ENCODE data around the gene GRHL3.

GRHL3 gene

DNA sequence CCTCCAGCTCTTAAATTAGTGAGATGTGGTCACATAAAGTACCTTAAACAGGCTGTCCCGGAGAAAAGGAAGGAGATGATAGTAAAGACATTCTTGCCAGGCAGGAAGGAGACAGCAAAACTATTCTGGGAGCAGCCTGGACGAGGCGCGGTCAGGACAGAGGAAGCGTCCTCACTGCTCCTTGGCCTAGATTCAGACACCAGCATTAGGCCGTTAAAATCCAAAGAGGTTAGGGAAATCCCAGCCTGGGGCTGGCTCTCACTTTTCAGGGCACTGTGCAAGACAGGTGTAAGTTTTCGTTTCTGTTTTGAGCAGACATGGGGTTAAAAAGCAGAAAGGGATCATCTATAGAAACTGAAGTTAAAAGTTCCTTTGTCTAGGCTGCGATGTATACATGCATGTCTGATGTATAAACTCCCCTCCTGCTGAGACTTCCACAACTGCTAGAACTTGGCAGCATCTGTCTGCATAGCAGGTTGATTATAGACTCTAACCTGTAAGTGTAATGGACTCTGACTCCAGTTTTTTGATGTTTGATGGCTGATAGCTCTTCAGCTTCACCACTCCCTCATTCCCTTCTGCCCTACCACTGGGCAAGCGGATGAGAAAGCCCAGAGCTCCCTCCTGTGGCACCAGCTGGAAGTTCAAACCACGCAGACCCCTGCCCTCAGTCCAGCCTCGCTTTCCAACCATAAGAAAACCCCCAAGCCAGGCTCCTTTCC lies 72.9 kb downstream of the GRHL3 start:
- ChIA-PET POLR2A (interaction anchor here (0.5 to 2.4 kb wide), 5 partner anchors 21 to 194 kb away, joined by 3 to 10 read pairs (median 3); partner anchors contain the start of gene STPG1), CTCF (interaction anchor here (0.5 to 5.5 kb wide), 29 partner anchors 8 to 1469 kb away, joined by 3 to 169 read pairs (median 4); partner anchors contain the start of genes NIPAL3 and STPG1)
- DNase-seq (ENCODE audit: extremely low spot score), result peak; percentile 75
- TF ChIP-seq NFRKB (IDR thresholded peaks at IDR 0.05) (no peak), SUZ12 (IDR thresholded peaks at IDR 0.05) (no peak), L3MBTL2 (conservative IDR thresholded peaks at IDR 0.05) (no peak), CTBP1 (IDR thresholded peaks at IDR 0.05; ENCODE audit: borderline replicate concordance) (no peak), ELF4 (IDR thresholded peaks at IDR 0.05) (no peak), TARDBP (IDR thresholded peaks at IDR 0.05) (no peak), ARNT (IDR thresholded peaks at IDR 0.05) (no peak), SP1 (IDR thresholded peaks at IDR 0.05) (no peak), FOXA1 (IDR thresholded peaks at IDR 0.05) (no peak), ZNF384 (IDR thresholded peaks at IDR 0.05) (no peak), FOXM1 (IDR thresholded peaks at IDR 0.05; ENCODE audit: borderline replicate concordance) (no peak), PKNOX1 (IDR thresholded peaks at IDR 0.05) (no peak), BHLHE40 (IDR thresholded peaks at IDR 0.05; ENCODE audit: borderline replicate concordance) (no peak)

GRCh38 chr1:24392604-24392946 lies 73.4 kb downstream of the GRHL3 start:
- no peak for DNase-seq (ENCODE audit: extremely low spot score)
- TF ChIP-seq FOXK2 (IDR thresholded peaks at IDR 0.05), result no peak
- TF ChIP-seq SP1 (IDR thresholded peaks at IDR 0.05), result no peak
- no peak for TF ChIP-seq LEF1 (IDR thresholded peaks at IDR 0.05; ENCODE audit: borderline replicate concordance)
- no peak for TF ChIP-seq CTBP1 (IDR thresholded peaks at IDR 0.05; ENCODE audit: borderline replicate concordance)
- no peak for TF ChIP-seq HDGF (IDR thresholded peaks at IDR 0.05; ENCODE audit: borderline replicate concordance)
- TF ChIP-seq BHLHE40 (IDR thresholded peaks at IDR 0.05; ENCODE audit: borderline replicate concordance), result no peak
- no peak for TF ChIP-seq ARNT (IDR thresholded peaks at IDR 0.05)
- TF ChIP-seq ZNF384 (IDR thresholded peaks at IDR 0.05), result no peak
- no peak for TF ChIP-seq L3MBTL2 (conservative IDR thresholded peaks at IDR 0.05)
- TF ChIP-seq NFRKB (IDR thresholded peaks at IDR 0.05), result no peak
- TF ChIP-seq FOXM1 (IDR thresholded peaks at IDR 0.05; ENCODE audit: borderline replicate concordance), result no peak
- TF ChIP-seq FOXA1 (IDR thresholded peaks at IDR 0.05), result no peak
- CTCF ChIA-PET, result interaction anchor here (0.5 to 5.5 kb wide), 18 partner anchors 8 to 256 kb away, joined by 3 to 169 read pairs (median 4); partner anchors contain the start of genes NIPAL3 and STPG1
- POLR2A ChIA-PET, result interaction anchor here (0.5 to 2.4 kb wide), 3 partner anchors 98 to 194 kb away, joined by 3 to 10 read pairs (median 5); no protein-coding TSS in a partner anchor

- TF ChIP-seq ELF4 (IDR thresholded peaks at IDR 0.05), result no peak
- TF ChIP-seq FOXM1 (IDR thresholded peaks at IDR 0.05; ENCODE audit: borderline replicate concordance), result no peak
- TF ChIP-seq ARNT (IDR thresholded peaks at IDR 0.05), result no peak
- no peak for TF ChIP-seq SUZ12 (IDR thresholded peaks at IDR 0.05)
- no peak for TF ChIP-seq FOXK2 (IDR thresholded peaks at IDR 0.05)
- no peak for TF ChIP-seq L3MBTL2 (conservative IDR thresholded peaks at IDR 0.05)
- TF ChIP-seq FOXA1 (IDR thresholded peaks at IDR 0.05), result no peak
- TF ChIP-seq HDGF (IDR thresholded peaks at IDR 0.05; ENCODE audit: borderline replicate concordance), result no peak
- no peak for TF ChIP-seq ZNF384 (IDR thresholded peaks at IDR 0.05)
- no peak for TF ChIP-seq LEF1 (IDR thresholded peaks at IDR 0.05; ENCODE audit: borderline replicate concordance)
- TF ChIP-seq CTBP1 (IDR thresholded peaks at IDR 0.05; ENCODE audit: borderline replicate concordance), result no peak
- no peak for TF ChIP-seq TARDBP (IDR thresholded peaks at IDR 0.05)
- TF ChIP-seq PKNOX1 (IDR thresholded peaks at IDR 0.05), result no peak
- no peak for TF ChIP-seq SP1 (IDR thresholded peaks at IDR 0.05)
- no peak for TF ChIP-seq BHLHE40 (IDR thresholded peaks at IDR 0.05; ENCODE audit: borderline replicate concordance)
- no peak for TF ChIP-seq NFRKB (IDR thresholded peaks at IDR 0.05)
- CTCF ChIA-PET, result interaction anchor here (0.6 to 5.5 kb wide), 10 partner anchors 22 to 256 kb away, joined by 3 to 169 read pairs (median 4); partner anchors contain the start of gene NIPAL3
- no peak for DNase-seq (ENCODE audit: extremely low spot score)
- POLR2A ChIA-PET, result interaction anchor here (1.3 to 1.5 kb wide), 2 partner anchors 72 to 191 kb away, joined by 3 to 5 read pairs; no protein-coding TSS in a partner anchor
These were observed 74.0 kb downstream of the GRHL3 start for GRCh38 chr1:24392982-24393650.

GRCh38 chr1:24393892-24394291 lies 74.7 kb downstream of the GRHL3 start:
- CTCF ChIA-PET, result interaction anchor here (1.3 to 5.5 kb wide), 2 partner anchors 22 to 194 kb away, joined by 4 to 169 read pairs; partner anchors contain the start of gene NIPAL3
- no peak for TF ChIP-seq ZNF384 (IDR thresholded peaks at IDR 0.05)
- TF ChIP-seq SUZ12 (IDR thresholded peaks at IDR 0.05), result no peak
- no peak for TF ChIP-seq TARDBP (IDR thresholded peaks at IDR 0.05)
- TF ChIP-seq L3MBTL2 (conservative IDR thresholded peaks at IDR 0.05), result no peak
- TF ChIP-seq FOXA1 (IDR thresholded peaks at IDR 0.05), result no peak
- POLR2A ChIA-PET, result interaction anchor here (1.3 kb wide), 1 partner anchor 72 kb away, joined by 3 read pairs; no protein-coding TSS in a partner anchor
- DNase-seq (ENCODE audit: extremely low spot score), result no peak

DNA sequence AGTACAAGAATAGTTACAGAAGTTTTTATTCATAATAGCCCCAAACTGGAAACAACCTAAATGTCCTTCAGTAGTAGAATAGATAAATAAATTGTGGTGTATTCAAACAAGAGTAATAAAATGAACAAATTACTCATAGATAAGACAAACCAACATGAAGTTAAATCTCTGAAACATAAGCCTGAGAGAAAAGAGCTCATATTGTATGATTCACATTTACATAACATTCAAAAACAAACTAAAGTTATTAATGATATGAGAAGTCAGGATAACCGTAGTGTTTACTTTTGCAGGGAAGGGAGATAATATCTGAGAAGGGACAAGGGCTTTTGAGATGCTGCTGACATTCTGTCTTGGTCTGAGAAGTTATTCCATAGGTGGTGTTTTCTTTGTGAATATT lies 80.9 kb downstream of the GRHL3 start:
- CTCF ChIA-PET, result interaction anchor here (1.2 to 1.5 kb wide), 2 partner anchors 8 to 15 kb away, joined by 4 read pairs; partner anchors contain the start of gene NIPAL3
- DNase-seq (ENCODE audit: extremely low spot score), result no peak
- POLR2A ChIA-PET, result interaction anchor here (1.1 to 1.4 kb wide), 2 partner anchors 9 to 15 kb away, joined by 3 to 4 read pairs; partner anchors contain the start of gene NIPAL3
- TF ChIP-seq ZNF384 (IDR thresholded peaks at IDR 0.05), result no peak
- no peak for TF ChIP-seq SP1 (IDR thresholded peaks at IDR 0.05)
- no peak for TF ChIP-seq NFRKB (IDR thresholded peaks at IDR 0.05)
- no peak for TF ChIP-seq FOXK2 (IDR thresholded peaks at IDR 0.05)
- TF ChIP-seq ARNT (IDR thresholded peaks at IDR 0.05), result no peak
- no peak for TF ChIP-seq FOXA1 (IDR thresholded peaks at IDR 0.05)
- TF ChIP-seq PKNOX1 (IDR thresholded peaks at IDR 0.05), result no peak
- no peak for TF ChIP-seq FOXM1 (IDR thresholded peaks at IDR 0.05; ENCODE audit: borderline replicate concordance)
- TF ChIP-seq LEF1 (IDR thresholded peaks at IDR 0.05; ENCODE audit: borderline replicate concordance), result no peak
- no peak for TF ChIP-seq ELF4 (IDR thresholded peaks at IDR 0.05)
- TF ChIP-seq SUZ12 (IDR thresholded peaks at IDR 0.05), result no peak
- TF ChIP-seq HDGF (IDR thresholded peaks at IDR 0.05; ENCODE audit: borderline replicate concordance), result no peak
- TF ChIP-seq BHLHE40 (IDR thresholded peaks at IDR 0.05; ENCODE audit: borderline replicate concordance), result no peak
- TF ChIP-seq TARDBP (IDR thresholded peaks at IDR 0.05), result no peak
- no peak for TF ChIP-seq CTBP1 (IDR thresholded peaks at IDR 0.05; ENCODE audit: borderline replicate concordance)
- no peak for TF ChIP-seq L3MBTL2 (conservative IDR thresholded peaks at IDR 0.05)
